IMR-90 (cell line): ENCODE measurements around the gene SPINT4. TPM values are rescaled to one million over a fixed set of nuclear protein-coding genes. Genes with fewer than 3 reads are reported as not detected.

ENCODE experiments used
- ATAC-seq: fragments of 200-7000 bp; cut with Tn5 transposase; 2 replicates; pipeline ENCODE4 v1.9.1; 2020; ENCODE audit warnings: low read depth, mild to moderate bottlenecking, moderate library complexity
- BruUV-seq: library from RNA; stranded (reverse); fragments of 400-500 nt; replicated peaks from 2 replicates; lab custom pipeline; 2021; lab: Mats Ljungman, UMichigan
- CTCF ChIA-PET: fragments of 300-600 bp; formaldehyde crosslinking; extraction: SDS; loops from one replicate; lab custom pipeline; 2021; ENCODE audit warnings: antibody characterized with exemption; lab: Yijun Ruan, JAX
- POLR2A ChIA-PET: fragments of 300-600 bp; sonication (Branson Sonifier 250); formaldehyde crosslinking; loops from one replicate; lab custom pipeline; 2022; ENCODE audit warnings: antibody characterized with exemption; ENCODE audit not compliant: unreplicated experiment; lab: Charles Lee
- DNase-seq: peaks from one replicate; pipeline ENCODE4 v3.0.0; 2013
- H2AFZ ChIP-seq: replicated peaks from 2 replicates; pipeline ENCODE3; 2013; ENCODE audit warnings: low read length, mild to moderate bottlenecking; ENCODE audit not compliant: poor library complexity
- H2AK5ac ChIP-seq: 2 replicates; pipeline ENCODE4 v1.6.1; 2013; ENCODE audit warnings: low read depth, low read length, inconsistent platforms
- H2AK9ac ChIP-seq: replicated peaks from 2 replicates; pipeline ENCODE3; 2013; ENCODE audit warnings: mild to moderate bottlenecking, low read depth, low read length, moderate library complexity; ENCODE audit not compliant: poor library complexity
- H2BK120ac ChIP-seq: 2 replicates; pipeline ENCODE4 v1.6.1; 2013; ENCODE audit warnings: low read depth, low read length, inconsistent platforms
- H2BK15ac ChIP-seq: 3 replicates; pipeline ENCODE4 v1.6.1; 2013; ENCODE audit warnings: low read depth, low read length, inconsistent platforms
- H2BK20ac ChIP-seq: 2 replicates; pipeline ENCODE4 v1.6.1; 2013; ENCODE audit warnings: low read depth, mild to moderate bottlenecking, inconsistent platforms, low read length, moderate library complexity
- H2BK5ac ChIP-seq: 2 replicates; pipeline ENCODE4 v1.6.1; 2013; ENCODE audit warnings: mild to moderate bottlenecking, low read depth, low read length, inconsistent platforms; ENCODE audit not compliant: poor library complexity, severe bottlenecking
- H3K14ac ChIP-seq: replicated peaks from 2 replicates; pipeline ENCODE4 v1.6.1; 2013; ENCODE audit warnings: low read depth, low read length, inconsistent platforms
- H3K18ac ChIP-seq: 2 replicates; pipeline ENCODE4 v1.6.1; 2013; ENCODE audit warnings: low read depth, low read length, control low read depth
- H3K23ac ChIP-seq: 2 replicates; pipeline ENCODE4 v1.6.1; 2013; ENCODE audit warnings: low read depth, low read length, inconsistent platforms
- H3K27ac ChIP-seq: 2 replicates; pipeline ENCODE4 v1.5.1; 2013; ENCODE audit warnings: mild to moderate bottlenecking, control low read depth, low read length; ENCODE audit not compliant: insufficient read depth
- H3K27me3 ChIP-seq: 2 replicates; pipeline ENCODE4 v1.6.1; 2013; ENCODE audit warnings: low read length; ENCODE audit not compliant: control insufficient read depth, insufficient read depth
- H3K36me3 ChIP-seq: 2 replicates; pipeline ENCODE4 v1.6.1; 2013; ENCODE audit warnings: low read length, mixed read lengths; ENCODE audit not compliant: control insufficient read depth, insufficient read depth
- H3K4ac ChIP-seq: 2 replicates; pipeline ENCODE4 v1.6.1; 2013; ENCODE audit warnings: low read depth, low read length, inconsistent platforms
- H3K4me1 ChIP-seq: 2 replicates; pipeline ENCODE4 v1.6.1; 2013; ENCODE audit warnings: low read length, mixed read lengths; ENCODE audit not compliant: control insufficient read depth, insufficient read depth
- H3K4me2 ChIP-seq: 2 replicates; pipeline ENCODE4 v1.6.1; 2013; ENCODE audit warnings: low read depth, mild to moderate bottlenecking, control low read depth, low read length, moderate library complexity
- H3K4me3 ChIP-seq: 2 replicates; pipeline ENCODE4 v1.5.1; 2013; ENCODE audit warnings: low read depth, mild to moderate bottlenecking, control low read depth, low read length, moderate library complexity; ENCODE audit not compliant: insufficient read depth
- H3K56ac ChIP-seq: 2 replicates; pipeline ENCODE4 v1.6.1; 2013; ENCODE audit warnings: low read length, inconsistent platforms; ENCODE audit not compliant: insufficient read depth; ENCODE audit errors: extremely low read depth
- H3K79me1 ChIP-seq, 2 experiments: 2 replicates each; pipeline ENCODE4 v1.6.1; 2013; ENCODE audit warnings: low read length in 2 of 2, inconsistent platforms in 1 of 2, low read depth in 1 of 2
- H3K9ac ChIP-seq: 2 replicates; pipeline ENCODE4 v1.6.1; 2013; ENCODE audit warnings: low read depth, low read length, control low read depth
- H3K9me1 ChIP-seq: 2 replicates; pipeline ENCODE4 v1.6.1; 2013; ENCODE audit warnings: low read length, inconsistent platforms; ENCODE audit not compliant: insufficient read depth
- H3K9me3 ChIP-seq: 2 replicates; pipeline ENCODE4 v1.6.1; 2013; ENCODE audit warnings: low read length; ENCODE audit not compliant: control insufficient read depth, insufficient read depth
- H4K20me1 ChIP-seq: 2 replicates; pipeline ENCODE4 v1.6.1; 2013; ENCODE audit warnings: low read length, inconsistent platforms; ENCODE audit not compliant: insufficient read depth
- H4K5ac ChIP-seq: 2 replicates; pipeline ENCODE4 v1.6.1; 2013; ENCODE audit warnings: mild to moderate bottlenecking, low read depth, low read length, control low read depth
- H4K8ac ChIP-seq, 2 experiments: 2 replicates each; pipeline ENCODE4 v1.6.1; 2013; ENCODE audit warnings: low read depth in 2 of 2, low read length in 2 of 2, control low read depth in 1 of 2, inconsistent platforms in 1 of 2
- H4K91ac ChIP-seq: 2 replicates; pipeline ENCODE4 v1.6.1; 2013; ENCODE audit warnings: low read depth, low read length, inconsistent platforms; ENCODE audit not compliant: insufficient read depth
- CTCF ChIP-seq: conservative IDR thresholded peaks from 2 replicates; pipeline ENCODE4 v1.5.1; 2012; ENCODE audit warnings: mild to moderate bottlenecking, low read depth, low read length, improper control_type of control experiment
- ELK1 ChIP-seq: fragments of 150-350 bp; IDR thresholded peaks from 2 replicates; pipeline ENCODE4 v1.6.1; 2016; ENCODE audit warnings: low read depth, mild to moderate bottlenecking, low read length, moderate library complexity, borderline replicate concordance
- FOS ChIP-seq: fragments of 150-350 bp; IDR thresholded peaks from 2 replicates; pipeline ENCODE4 v1.6.1; 2016; ENCODE audit warnings: low read depth, low read length
- MAFK ChIP-seq: IDR thresholded peaks from 2 replicates; pipeline ENCODE4 v1.6.1; 2012; ENCODE audit warnings: low read depth, low read length, improper control_type of control experiment
- MAZ ChIP-seq: IDR thresholded peaks from 2 replicates; pipeline ENCODE4 v1.6.1; 2012; ENCODE audit warnings: low read depth, mild to moderate bottlenecking, low read length, improper control_type of control experiment, moderate library complexity, borderline replicate concordance
- MXI1 ChIP-seq: IDR thresholded peaks from 2 replicates; pipeline ENCODE4 v1.6.1; 2012; ENCODE audit warnings: low read depth, mild to moderate bottlenecking, low read length, moderate library complexity, borderline replicate concordance
- NFE2L2 ChIP-seq: fragments of 150-350 bp; IDR thresholded peaks from 2 replicates; pipeline ENCODE4 v1.6.1; 2016; ENCODE audit warnings: low read depth, mild to moderate bottlenecking, low read length
- RAD21 ChIP-seq: IDR thresholded peaks from 2 replicates; pipeline ENCODE4 v1.6.1; 2012; ENCODE audit warnings: low read length, improper control_type of control experiment
- RCOR1 ChIP-seq: IDR thresholded peaks from 2 replicates; pipeline ENCODE4 v1.6.1; 2012; ENCODE audit warnings: mild to moderate bottlenecking, low read length, improper control_type of control experiment; ENCODE audit not compliant: insufficient replicate concordance
- RFX5 ChIP-seq: IDR thresholded peaks from 2 replicates; pipeline ENCODE4 v1.8.0; 2012; ENCODE audit warnings: low read depth, mild to moderate bottlenecking, low read length, moderate library complexity
- SMC3 ChIP-seq: fragments of 150-350 bp; IDR thresholded peaks from 2 replicates; pipeline ENCODE4 v1.6.1; 2016; ENCODE audit warnings: low read depth, mild to moderate bottlenecking, antibody characterized with exemption, low read length, moderate library complexity
- USF2 ChIP-seq: fragments of 150-350 bp; IDR thresholded peaks from 2 replicates; pipeline ENCODE4 v1.6.1; 2017; ENCODE audit warnings: mild to moderate bottlenecking, antibody characterized with exemption, low read length, low read depth
- WGBS, 2 experiments: methylation state at CpG; one replicate each; pipeline versions ENCODE4 v1.1.5 to v1.1.7; 2013; ENCODE audit warnings: missing lambda C conversion rate in 2 of 2; ENCODE audit not compliant: insufficient read length in 1 of 2; ENCODE audit errors: extremely low coverage in 2 of 2; 5-methylcytosine and 5-hydroxymethylcytosine counted together
- dilution Hi-C: fragments of 300-500 bp; cut with HindIII; formaldehyde crosslinking; loops from one replicate; pipeline ENCODE4 v1.14.3; 2018; ENCODE audit warnings: low sequenced_read_pairs; ENCODE audit not compliant: unreplicated experiment
- in situ Hi-C: fragments of 300-500 bp; cut with MboI; formaldehyde crosslinking; loops from 3 replicates; pipeline ENCODE4 v1.14.3; 2019; ENCODE audit warnings: low sequenced_read_pairs, inconsistent platforms, mixed read lengths
- intact Hi-C: fragments of 100-400 bp; cut with micrococcal nuclease; formaldehyde crosslinking; loops from 2 replicates; pipeline ENCODE4 v1.10.0; 2022
- polyA plus RNA-seq, 3 experiments: library from polyadenylated mRNA; depleted of rRNA; stranded (reverse); fragments of >200 nt; gene quantifications; 2 replicates each; pipeline ENCODE4 v1.2.3, GENCODE V29; 2012; ENCODE audit warnings: low replicate concordance in 1 of 3
- total RNA-seq: library from RNA; depleted of rRNA; stranded (reverse); fragments of >200 nt; gene quantifications from 2 replicates; pipeline ENCODE4 v1.2.3, GENCODE V29; 2012

SPINT4 gene
- total and polyA plus RNA-seq, 2 of the 4 experiments (the other 2 are of a cell fraction), result not detected

- Histone ChIP-seq H3K56ac (no peak overlapping the region), H3K4me1 (no peaks in the 10 kb centered on the region), H4K20me1 (no peaks in the 10 kb centered on the region), H3K4ac (no peak overlapping the region), H3K9ac (no peak overlapping the region), H2BK20ac (no peak overlapping the region), H2AK9ac (no peak overlapping the region), H3K18ac (no peak overlapping the region), H3K79me1 (no peaks in the 10 kb centered on the region), H2BK120ac (no peak overlapping the region), H3K27me3 (no peaks in the 10 kb centered on the region), H3K14ac (no peak overlapping the region), H3K9me3 (0 out of 2 replicates have a peak, but pooled peaks cover 2% of the 10 kb centered on the region), H3K23ac (no peak overlapping the region), H2AK5ac (no peak overlapping the region), H4K5ac (no peak overlapping the region), H3K4me2 (no peak overlapping the region), H2AFZ (no peak overlapping the region), H4K91ac (no peak overlapping the region), H4K8ac (no peak overlapping the region), H3K4me3 (no peak overlapping the region), H2BK15ac (no peak overlapping the region), H3K9me1 (no peaks in the 10 kb centered on the region), H2BK5ac (no peak overlapping the region), H3K36me3 (no peaks in the 10 kb centered on the region), H3K27ac (no peak overlapping the region)
- POLR2A ChIA-PET, result no interaction called here
- no peak for ATAC-seq
- DNase-seq, result no peak
- dilution Hi-C loops (no loop called here), intact Hi-C loops (no loop called here), in situ Hi-C loops (no loop called here)
- TF ChIP-seq CTCF, result no peak
- TF ChIP-seq RCOR1, result no peak
- no peak for TF ChIP-seq MAFK
- TF ChIP-seq FOS, result no peak
- no peak for TF ChIP-seq ELK1
- TF ChIP-seq SMC3, result no peak
- no peak for TF ChIP-seq NFE2L2
- TF ChIP-seq RFX5, result no peak
- TF ChIP-seq MXI1, result no peak
- TF ChIP-seq USF2, result no peak
- no peak for TF ChIP-seq MAZ
- TF ChIP-seq RAD21, result no peak
- WGBS, 2 experiments, result 78% methylated on average over 7 of the region's 23 CpGs; no CpG with 5 or more reads in 1 of the 2 experiments
- CTCF ChIA-PET, result no interaction called here
- no TSS peak for BruUV-seq
Measured at GRCh38 chr20:45735988-45736387, 13.8 kb downstream of the SPINT4 start.
